Islet of Langerhans (tissue), 1 donor: Measurements from ENCODE around the gene ELAVL1.

Experiments used
- FAIRE-seq: peaks from one replicate; lab custom pipeline; 2011; peaks lifted over from hg19 to GRCh38; lab: Jason Lieb, UNC

ELAVL1 gene

GRCh38 chr19:8020681-8021080 lies 15.2 kb upstream of the ELAVL1 start:
- no peak for FAIRE-seq

GRCh38 chr19:8017808-8018207 lies 12.4 kb upstream of the ELAVL1 start:
- no peak for FAIRE-seq

DNA sequence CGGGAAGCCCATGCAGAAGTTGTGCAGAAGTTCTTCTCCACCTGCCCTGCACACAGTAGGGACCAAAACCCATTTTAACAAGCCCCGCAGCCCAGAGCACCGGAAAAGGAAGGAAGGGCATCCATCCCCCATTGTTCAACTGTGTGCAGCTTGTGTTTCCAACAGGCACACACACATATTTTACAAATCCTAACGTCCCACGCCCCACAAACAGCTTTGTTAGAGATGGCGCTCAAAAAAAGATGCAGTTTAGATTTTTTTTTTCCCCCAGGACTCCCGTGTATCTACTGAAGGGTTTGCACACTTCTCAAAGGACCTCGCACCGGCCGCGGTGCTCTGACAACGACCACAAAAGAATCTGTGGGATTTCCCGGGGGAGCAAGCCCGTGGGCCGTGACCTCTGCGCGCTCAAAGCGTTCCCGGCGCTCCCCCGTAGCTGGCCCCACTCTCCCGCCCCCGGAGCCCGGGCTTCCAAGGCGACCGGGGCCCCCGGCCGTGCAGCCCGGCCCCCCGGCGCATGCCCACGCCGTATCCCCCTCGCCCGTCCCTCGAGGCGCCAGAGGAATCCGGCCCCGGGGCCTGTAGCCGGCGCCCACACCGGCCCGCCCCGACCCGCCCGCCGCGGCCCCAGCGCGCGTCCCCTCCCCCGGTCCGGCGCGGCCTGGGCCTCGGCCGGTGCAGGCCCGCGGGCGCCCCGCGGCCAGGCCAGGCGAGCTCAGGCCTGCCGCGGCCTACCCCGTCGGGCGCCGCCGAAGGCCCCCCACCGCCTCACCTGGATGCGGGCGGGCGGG lies 523 bp downstream of the ELAVL1 start:
- no peak for FAIRE-seq

GRCh38 chr19:8004001-8004400 lies 1.4 kb downstream of the ELAVL1 start:
- FAIRE-seq = no peak

- no peak for FAIRE-seq
Measured at GRCh38 chr19:8001995-8002849, 3.2 kb downstream of the ELAVL1 start.

DNA sequence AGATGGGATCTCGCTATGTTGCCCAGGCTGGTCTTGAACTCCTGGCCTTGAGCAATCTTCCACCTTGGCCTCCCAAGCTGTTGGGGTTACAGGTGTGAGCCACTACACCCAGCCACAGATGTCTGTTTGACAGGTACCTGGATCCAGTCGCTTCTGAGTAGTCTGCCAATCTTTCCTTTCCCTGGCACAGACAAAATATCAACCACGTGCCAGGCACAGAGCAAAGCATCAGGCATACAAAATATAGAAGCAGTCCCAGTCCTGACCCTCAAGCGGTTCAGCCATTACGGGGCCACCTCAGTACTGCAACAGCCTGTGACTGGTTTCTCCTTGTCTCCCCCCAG lies 3.8 kb downstream of the ELAVL1 start:
- no peak for FAIRE-seq

GRCh38 chr19:8000298-8001038 lies 5.0 kb downstream of the ELAVL1 start:
- FAIRE-seq = no peak

- no peak for FAIRE-seq
Measured at GRCh38 chr19:7999376-7999775, 6.1 kb downstream of the ELAVL1 start.

DNA sequence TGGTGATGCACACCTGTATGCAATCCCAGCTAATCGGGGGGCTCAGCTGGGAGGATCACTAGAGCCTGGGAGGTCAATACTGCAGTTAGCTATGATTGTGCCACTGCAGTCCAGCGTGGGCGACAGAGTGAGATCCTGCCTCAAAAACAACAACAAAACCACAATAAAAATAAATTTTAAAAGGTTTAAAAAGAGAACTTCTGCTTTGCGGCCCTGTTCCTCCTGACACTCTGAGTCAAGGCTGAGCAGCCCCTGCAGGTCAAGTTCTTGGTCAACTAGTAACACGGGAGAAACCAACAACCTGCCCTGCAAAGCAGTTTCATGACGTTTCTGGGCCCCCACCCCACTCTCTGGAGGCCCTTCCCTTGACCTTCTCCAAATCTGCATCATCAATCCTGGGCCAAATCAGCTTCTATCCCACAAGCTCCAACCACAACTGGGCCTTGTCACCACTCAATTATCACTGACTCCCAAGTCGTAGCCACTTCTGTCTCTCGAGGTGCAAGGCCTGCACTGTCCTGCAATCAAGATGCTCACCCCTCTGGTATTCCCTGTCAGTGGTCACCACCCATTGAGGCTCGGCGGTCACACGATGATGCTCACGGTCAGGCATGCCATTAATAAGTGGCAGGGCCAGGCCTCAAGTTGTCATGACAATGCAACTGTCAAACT lies 7.5 kb downstream of the ELAVL1 start:
- FAIRE-seq = no peak

- FAIRE-seq = no peak
Measured at GRCh38 chr19:7996883-7997282, 8.6 kb downstream of the ELAVL1 start.

GRCh38 chr19:7995810-7996158 lies 9.7 kb downstream of the ELAVL1 start:
- FAIRE-seq = no peak

- no peak for FAIRE-seq
Measured at GRCh38 chr19:7994928-7995809, 10.3 kb downstream of the ELAVL1 start.

GRCh38 chr19:7994114-7994513 lies 11.3 kb downstream of the ELAVL1 start:
- no peak for FAIRE-seq

DNA sequence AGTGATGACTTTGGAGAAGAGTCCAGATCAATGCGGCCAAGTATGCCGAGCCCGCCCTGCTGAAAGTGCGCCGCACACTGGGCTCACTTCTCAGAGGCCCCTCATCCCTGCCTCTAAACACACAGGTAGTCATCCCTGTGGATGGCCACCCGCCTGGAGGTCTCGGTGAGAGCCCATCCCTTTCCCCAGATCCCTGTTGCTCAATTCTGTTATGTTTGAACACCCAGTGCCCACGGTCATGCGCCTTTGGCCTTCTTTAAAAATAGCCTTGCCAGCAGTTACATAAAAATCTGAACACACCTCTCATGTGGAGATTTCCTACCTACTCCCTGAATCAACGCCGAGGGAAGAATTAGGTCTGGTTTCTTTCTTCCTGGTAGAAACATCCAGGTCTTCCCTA lies 11.9 kb downstream of the ELAVL1 start:
- FAIRE-seq = no peak

DNA sequence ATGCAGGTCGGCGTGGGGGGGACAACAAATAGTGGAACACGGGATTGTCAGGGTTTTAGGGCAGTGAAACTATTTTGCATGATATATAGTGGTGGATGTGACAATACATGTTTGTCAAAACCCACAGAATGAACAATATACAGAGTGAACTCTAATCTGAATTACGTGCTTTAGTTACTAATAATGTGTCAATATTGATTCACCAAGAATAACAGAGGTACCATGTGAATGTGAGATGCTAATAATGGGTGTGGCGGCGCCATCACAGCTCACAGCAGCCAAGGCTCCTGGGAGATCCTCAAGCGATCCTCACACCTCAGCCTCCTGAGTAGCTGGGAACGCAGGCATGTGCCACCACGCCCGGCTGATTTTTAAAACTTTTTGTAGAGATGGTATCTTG lies 12.9 kb downstream of the ELAVL1 start:
- no peak for FAIRE-seq

DNA sequence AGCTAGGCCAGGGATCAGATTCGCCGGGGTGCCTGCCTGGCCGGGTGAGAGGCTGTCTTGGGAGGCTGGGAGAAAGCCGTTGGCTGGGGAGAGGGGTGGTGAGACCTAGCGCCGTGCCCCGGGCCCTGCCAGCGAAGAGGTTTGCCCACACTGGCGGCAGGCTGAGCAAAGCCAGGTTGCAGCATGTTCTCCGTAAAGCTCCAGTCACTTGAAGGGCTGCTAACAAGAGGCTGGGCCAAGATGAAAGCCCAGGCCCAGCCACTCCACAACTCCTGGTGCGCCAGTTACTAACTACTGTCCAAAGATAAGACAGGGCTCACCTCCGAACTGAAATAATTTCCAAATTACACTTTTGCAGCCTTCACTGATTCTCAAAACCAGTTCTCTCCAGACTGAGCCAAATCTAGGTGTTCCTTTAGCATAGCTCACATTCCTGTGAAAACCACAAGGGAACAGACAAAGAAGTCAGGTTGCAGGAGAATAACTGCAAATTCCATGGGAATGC lies 16.3 kb downstream of the ELAVL1 start:
- no peak for FAIRE-seq

GRCh38 chr19:7988307-7988706 lies 17.1 kb downstream of the ELAVL1 start:
- FAIRE-seq = no peak

- no peak for FAIRE-seq
Measured at GRCh38 chr19:7987114-7987768, 18.2 kb downstream of the ELAVL1 start.

- FAIRE-seq = no peak
Measured at GRCh38 chr19:7986321-7987113, 18.9 kb downstream of the ELAVL1 start.

DNA sequence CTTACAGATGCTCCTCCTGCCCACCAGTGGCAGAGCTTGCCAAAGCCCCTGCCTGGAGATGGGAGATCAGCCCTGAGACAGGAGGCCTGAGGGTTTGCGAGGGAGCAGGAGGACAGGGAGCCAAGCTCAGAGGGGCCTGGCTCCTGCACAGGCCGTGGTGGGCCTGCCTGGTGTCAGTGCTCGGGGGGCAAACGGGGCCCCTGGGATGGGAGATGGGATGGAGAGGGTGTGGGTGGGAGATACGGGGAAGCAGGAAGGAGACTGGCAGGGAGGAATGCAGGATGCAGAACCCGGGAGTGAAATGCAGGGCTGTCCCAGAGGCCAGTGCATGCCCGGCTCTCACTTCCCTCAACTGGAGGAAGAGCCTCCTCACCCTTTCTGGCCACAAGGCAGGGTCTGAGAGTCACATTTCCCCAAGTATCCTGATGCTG lies 19.9 kb downstream of the ELAVL1 start:
- FAIRE-seq = no peak
